Measurements from ENCODE around the gene LY9. TPM values are rescaled to one million over a fixed set of nuclear protein-coding genes. Genes with fewer than 3 reads are reported as not detected.
"Not testable (repeated sequence)": the region's sequence is repeated elsewhere in the genome, so short reads cannot be mapped to it uniquely, and the experiment has no call there.

The LY9 gene
- total RNA-seq, 2 donors from 2014 or later = 0.41 to 0.71 TPM

GRCh38 chr1:160868141-160868540 is 72.2 kb downstream of the LY9 start:
- ATAC-seq (ENCODE audit: insufficient number of reproducible peaks, low FRiP score, low read depth) (no peak), DNase-seq (ENCODE audit: low spot score) (no peak)
- H3K27me3 ChIP-seq (replicated peaks; ENCODE audit: insufficient read depth) = no peaks in the 10 kb centered on the region
- H3K4me1 ChIP-seq (ENCODE audit: control insufficient read depth in 1 of 2, low read depth in 2 of 2) = no peaks in the 10 kb centered on the region
- H3K27ac ChIP-seq = no peak overlapping the region
- TF ChIP-seq, protein P1, sequence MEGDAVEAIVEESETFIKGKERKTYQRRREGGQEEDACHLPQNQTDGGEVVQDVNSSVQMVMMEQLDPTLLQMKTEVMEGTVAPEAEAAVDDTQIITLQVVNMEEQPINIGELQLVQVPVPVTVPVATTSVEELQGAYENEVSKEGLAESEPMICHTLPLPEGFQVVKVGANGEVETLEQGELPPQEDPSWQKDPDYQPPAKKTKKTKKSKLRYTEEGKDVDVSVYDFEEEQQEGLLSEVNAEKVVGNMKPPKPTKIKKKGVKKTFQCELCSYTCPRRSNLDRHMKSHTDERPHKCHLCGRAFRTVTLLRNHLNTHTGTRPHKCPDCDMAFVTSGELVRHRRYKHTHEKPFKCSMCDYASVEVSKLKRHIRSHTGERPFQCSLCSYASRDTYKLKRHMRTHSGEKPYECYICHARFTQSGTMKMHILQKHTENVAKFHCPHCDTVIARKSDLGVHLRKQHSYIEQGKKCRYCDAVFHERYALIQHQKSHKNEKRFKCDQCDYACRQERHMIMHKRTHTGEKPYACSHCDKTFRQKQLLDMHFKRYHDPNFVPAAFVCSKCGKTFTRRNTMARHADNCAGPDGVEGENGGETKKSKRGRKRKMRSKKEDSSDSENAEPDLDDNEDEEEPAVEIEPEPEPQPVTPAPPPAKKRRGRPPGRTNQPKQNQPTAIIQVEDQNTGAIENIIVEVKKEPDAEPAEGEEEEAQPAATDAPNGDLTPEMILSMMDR (IDR thresholded peaks at IDR 0.05) = no peak
- no peaks in the 10 kb centered on the region for H3K36me3 ChIP-seq
- no peak overlapping the region for H3K4me3 ChIP-seq
- H3K9me3 ChIP-seq = no peaks in the 10 kb centered on the region

GRCh38 chr1:160874935-160875334 is 79.0 kb downstream of the LY9 start:
- Histone ChIP-seq H3K36me3 (no peaks in the 10 kb centered on the region), H3K4me1 (ENCODE audit: control insufficient read depth in 1 of 2, low read depth in 2 of 2) (no peaks in the 10 kb centered on the region), H3K27me3 (replicated peaks; ENCODE audit: insufficient read depth) (no peaks in the 10 kb centered on the region), H3K4me3 (no peak overlapping the region), H3K9me3 (no peaks in the 10 kb centered on the region), H3K27ac (no peak overlapping the region)
- DNase-seq (ENCODE audit: low spot score) (no peak), ATAC-seq (ENCODE audit: insufficient number of reproducible peaks, low FRiP score, low read depth) (no peak)
- TF ChIP-seq, protein P1 (IDR thresholded peaks at IDR 0.05) = no peak

GRCh38 chr1:160875591-160875990 is 79.6 kb downstream of the LY9 start:
- not testable (repeated sequence) for H3K9me3 ChIP-seq; H3K27ac ChIP-seq; H3K4me3 ChIP-seq; ATAC-seq (ENCODE audit: insufficient number of reproducible peaks, low FRiP score, low read depth); H3K27me3 ChIP-seq (replicated peaks; ENCODE audit: insufficient read depth); H3K36me3 ChIP-seq; H3K4me1 ChIP-seq (ENCODE audit: control insufficient read depth in 1 of 2, low read depth in 2 of 2); DNase-seq (ENCODE audit: low spot score)

DNA sequence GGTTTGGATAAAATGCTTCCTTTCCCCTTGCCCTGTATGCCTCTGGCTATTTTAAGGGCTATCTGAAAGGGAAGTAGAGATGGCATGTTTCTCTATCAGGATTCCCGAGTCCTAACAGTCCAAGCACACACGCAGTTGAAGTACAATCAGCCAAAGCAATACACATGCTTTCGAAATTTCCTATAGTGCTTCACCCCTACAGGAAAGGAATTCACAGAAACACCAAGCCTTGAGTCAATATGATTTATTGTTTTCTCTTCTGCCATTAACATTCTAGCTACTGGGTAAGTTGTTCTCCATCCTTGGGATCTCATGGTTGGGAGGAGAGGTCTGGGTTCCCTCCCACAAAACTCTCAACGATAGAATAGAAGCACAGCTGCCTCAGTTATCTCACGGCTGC is 80.3 kb downstream of the LY9 start:
- Histone ChIP-seq H3K4me3 (no peak overlapping the region), H3K36me3 (no peaks in the 10 kb centered on the region), H3K9me3 (no peaks in the 10 kb centered on the region), H3K27ac (no peak overlapping the region), H3K4me1 (ENCODE audit: control insufficient read depth in 1 of 2, low read depth in 2 of 2) (no peaks in the 10 kb centered on the region), H3K27me3 (replicated peaks; ENCODE audit: insufficient read depth) (no peaks in the 10 kb centered on the region)
- TF ChIP-seq, protein P1 (IDR thresholded peaks at IDR 0.05) = no peak
- ATAC-seq (ENCODE audit: insufficient number of reproducible peaks, low FRiP score, low read depth) (no peak), DNase-seq (ENCODE audit: low spot score) (no peak)

GRCh38 chr1:160877221-160877620 is 81.2 kb downstream of the LY9 start:
- no peak overlapping the region for H3K4me3 ChIP-seq
- no peaks in the 10 kb centered on the region for H3K36me3 ChIP-seq
- no peaks in the 10 kb centered on the region for H3K27me3 ChIP-seq (replicated peaks; ENCODE audit: insufficient read depth)
- H3K9me3 ChIP-seq = no peaks in the 10 kb centered on the region
- no peaks in the 10 kb centered on the region for H3K4me1 ChIP-seq (ENCODE audit: control insufficient read depth in 1 of 2, low read depth in 2 of 2)
- DNase-seq (ENCODE audit: low spot score) (no peak), ATAC-seq (ENCODE audit: insufficient number of reproducible peaks, low FRiP score, low read depth) (no peak)
- H3K27ac ChIP-seq = no peak overlapping the region
- TF ChIP-seq, protein P1 (IDR thresholded peaks at IDR 0.05) = no peak

Other genes starting within 250 kb of the LY9 start
- gene CD84, start 216.7 kb upstream of the LY9 start, total RNA-seq = 10 to 100 TPM; 11.6 to 12.7 TPM
- gene SLAMF1, start 149.1 kb upstream of the LY9 start, total RNA-seq = 1 to 10 TPM; 1.8 to 2.3 TPM
- 1 to 10 TPM; 9.0 to 9.9 TPM for gene CD48, start 84.4 kb upstream of the LY9 start, total RNA-seq
- 1 to 10 TPM in 1 of 2 donors, under 1 TPM in 1; 0.71 to 2.7 TPM for gene SLAMF7, start 56.9 kb upstream of the LY9 start, total RNA-seq
- gene CD244, start 66.7 kb downstream of the LY9 start, total RNA-seq = 1 to 10 TPM in 1 of 2 donors, under 1 TPM in 1; 0.78 to 2.2 TPM
- 10 to 100 TPM in 1 of 2 donors, under 1 TPM in 1; 0.56 to 51.7 TPM for gene ITLN1, start 89.0 kb downstream of the LY9 start, total RNA-seq
- 1 to 10 TPM in 1 of 2 donors, not detected in 1; 3.0 TPM for gene ITLN2, start 158.6 kb downstream of the LY9 start, total RNA-seq
- 10 to 100 TPM; 19.1 to 20.7 TPM for gene F11R, start 225.0 kb downstream of the LY9 start, total RNA-seq
- gene TSTD1, start 242.8 kb downstream of the LY9 start, total RNA-seq = 10 to 100 TPM; 19.9 to 34.2 TPM
- gene USF1, start 249.8 kb downstream of the LY9 start, total RNA-seq = 10 to 100 TPM; 57.9 to 69.4 TPM

All from thoracic aorta (tissue), 2 donors.